22Rv1 (cell line): ENCODE data around the gene IL1B.

ENCODE experiments used
- H3K27ac ChIP-seq: fragments of 450-650 bp; 2 replicates; pipeline ENCODE4 v1.5.1; 2017
- CTCF ChIP-seq: fragments of 450-650 bp; IDR thresholded peaks from 2 replicates; pipeline ENCODE4 v1.5.1; 2017; ENCODE audit warnings: mild to moderate bottlenecking
- ZFX ChIP-seq: fragments of 450-650 bp; IDR thresholded peaks from 2 replicates; pipeline ENCODE4 v1.6.1; 2017; ENCODE audit warnings: antibody characterized with exemption, borderline replicate concordance

The IL1B gene

DNA sequence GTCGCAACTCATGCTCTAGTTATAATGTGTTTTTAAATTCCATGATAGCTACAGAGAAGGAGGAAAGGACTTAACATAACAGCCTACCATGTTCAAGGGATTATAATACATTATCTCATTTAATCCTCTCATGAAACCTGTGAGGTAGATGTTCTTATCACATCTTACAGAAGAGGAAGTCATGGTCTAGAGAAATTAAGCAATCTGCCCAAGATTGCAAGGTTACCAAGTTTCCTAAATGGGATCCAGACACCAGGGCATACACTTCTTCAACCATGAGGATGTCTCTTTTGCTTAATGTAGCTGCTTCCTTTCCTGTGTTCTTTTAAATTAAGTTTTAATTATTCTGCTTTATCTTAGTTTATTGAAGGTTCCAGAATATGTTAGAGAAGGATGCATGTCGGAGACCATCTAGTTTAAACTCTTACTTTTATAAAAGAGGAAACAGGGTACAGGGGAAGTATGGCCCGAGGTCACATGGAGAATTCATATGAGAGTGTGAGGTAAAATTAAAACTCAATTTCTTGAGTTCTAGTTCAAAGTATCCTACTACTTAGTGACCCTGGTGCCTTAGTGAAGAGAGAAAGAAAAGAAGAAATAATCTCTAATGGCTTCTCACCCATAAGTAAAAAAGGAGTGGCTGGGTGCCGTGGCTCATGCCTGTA is 48.7 kb downstream of the IL1B start:
- no peak overlapping the region for H3K27ac ChIP-seq
- TF ChIP-seq CTCF, result no peak
- no peak for TF ChIP-seq ZFX

DNA sequence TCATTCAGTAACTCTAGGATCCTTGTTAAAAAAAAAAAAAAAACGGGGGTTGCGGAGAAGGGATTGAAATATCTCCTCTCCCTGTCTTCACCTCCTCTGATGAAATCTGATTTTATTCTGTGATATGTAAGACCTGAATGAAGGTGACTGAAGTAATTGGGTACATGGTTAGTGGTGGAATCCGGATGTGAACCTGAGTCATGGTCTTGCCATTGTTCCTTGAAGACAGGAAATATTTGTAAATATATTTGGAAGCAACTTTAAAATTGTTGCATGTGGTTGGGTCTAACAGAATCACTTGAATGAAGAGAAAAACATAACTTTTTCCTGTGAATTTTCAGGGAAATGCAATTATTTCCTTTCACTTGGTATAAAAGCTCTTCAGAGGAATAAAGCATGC is 49.3 kb downstream of the IL1B start:
- no peak overlapping the region for H3K27ac ChIP-seq
- TF ChIP-seq ZFX, result no peak
- TF ChIP-seq CTCF, result no peak

- no peak for TF ChIP-seq ZFX
- no peak for TF ChIP-seq CTCF
- H3K27ac ChIP-seq, result no peak within 1 kb of the TSS
These were observed 52.1 kb downstream of the IL1B start, which contains the start of gene IL1A for GRCh38 chr2:112784199-112785189. Gene IL1A (minus strand): TSS chr2:112784493. CDS start chr2:112783770, 723 bp downstream.

GRCh38 chr2:112783187-112783714 is 53.3 kb downstream of the IL1B start:
- no peak for TF ChIP-seq CTCF
- TF ChIP-seq ZFX, result no peak
- H3K27ac ChIP-seq, result no peak overlapping the region

GRCh38 chr2:112782234-112782799 is 54.3 kb downstream of the IL1B start:
- TF ChIP-seq ZFX (no peak), CTCF (no peak)
- no peak overlapping the region for H3K27ac ChIP-seq
